IPS-18a (cell line): ENCODE measurements around the gene TMBIM1.

ENCODE experiments used
- H3K27ac ChIP-seq: one replicate; pipeline ENCODE4 v1.5.1; 2013; ENCODE audit warnings: low read length
- H3K27me3 ChIP-seq: one replicate; pipeline ENCODE4 v1.6.1; 2013; ENCODE audit warnings: mild to moderate bottlenecking, low read length; ENCODE audit not compliant: control insufficient read depth, insufficient read depth
- H3K36me3 ChIP-seq: one replicate; pipeline ENCODE4 v1.6.1; 2013; ENCODE audit warnings: low read depth, low read length; ENCODE audit not compliant: control insufficient read depth
- H3K4me1 ChIP-seq: one replicate; pipeline ENCODE4 v1.6.1; 2013; ENCODE audit warnings: low read depth, low read length; ENCODE audit not compliant: control insufficient read depth
- H3K4me3 ChIP-seq: one replicate; pipeline ENCODE4 v1.5.1; 2013; ENCODE audit warnings: low read length
- H3K9ac ChIP-seq: one replicate; pipeline ENCODE4 v1.6.1; 2013; ENCODE audit warnings: mild to moderate bottlenecking, low read length, moderate library complexity
- H3K9me3 ChIP-seq: one replicate; pipeline ENCODE4 v1.6.1; 2013; ENCODE audit warnings: low read depth, low read length; ENCODE audit not compliant: control insufficient read depth

The TMBIM1 gene

DNA sequence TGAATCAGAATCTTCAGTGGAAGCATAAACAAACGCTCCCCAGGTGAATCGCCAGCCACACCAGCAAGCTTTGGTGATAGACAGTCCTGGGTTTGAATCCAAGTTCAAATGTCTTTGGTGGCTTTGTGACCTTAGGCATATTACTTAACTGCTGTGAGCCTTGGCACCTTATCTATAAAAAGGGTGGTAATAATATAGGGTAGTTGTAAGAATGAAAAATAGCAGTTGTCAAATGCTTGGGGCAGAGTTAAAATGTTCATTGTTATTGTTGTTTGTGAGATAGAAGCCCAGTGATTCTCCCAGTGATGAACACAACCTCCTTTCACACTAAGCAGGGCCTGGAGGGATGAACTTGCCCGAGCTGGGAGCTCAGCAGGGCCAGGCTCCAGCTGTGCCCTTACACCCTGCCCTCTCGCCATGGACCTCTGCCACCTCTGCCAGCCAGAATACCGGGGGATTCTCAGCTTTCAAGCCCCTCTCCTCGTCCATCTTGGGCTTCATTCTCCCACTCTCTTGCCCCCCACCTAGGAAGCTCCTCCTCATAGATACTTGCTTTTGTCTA lies 6.1 kb upstream of the TMBIM1 start:
- Histone ChIP-seq H3K27me3 (no peaks in the 10 kb centered on the region), H3K36me3 (no peaks in the 10 kb centered on the region), H3K4me3 (no peak overlapping the region), H3K27ac (no peak overlapping the region), H3K9ac (no peak overlapping the region), H3K9me3 (no peaks in the 10 kb centered on the region), H3K4me1 (peaks cover 3% of the 10 kb centered on the region)

- Histone ChIP-seq H3K9ac (no peak overlapping the region), H3K4me3 (no peak overlapping the region), H3K27ac (no peak overlapping the region), H3K9me3 (no peaks in the 10 kb centered on the region), H3K27me3 (peaks cover 7% of the 10 kb centered on the region), H3K4me1 (peaks cover 12% of the 10 kb centered on the region), H3K36me3 (no peaks in the 10 kb centered on the region)
Measured at GRCh38 chr2:218296847-218297246, 4.5 kb upstream of the TMBIM1 start.

GRCh38 chr2:218296200-218296599 lies 3.9 kb upstream of the TMBIM1 start:
- Histone ChIP-seq H3K9me3 (no peaks in the 10 kb centered on the region), H3K4me3 (no peak overlapping the region), H3K4me1 (peaks cover 15% of the 10 kb centered on the region), H3K27ac (no peak overlapping the region), H3K36me3 (no peaks in the 10 kb centered on the region), H3K27me3 (peaks cover 7% of the 10 kb centered on the region), H3K9ac (no peak overlapping the region)

GRCh38 chr2:218295029-218295428 lies 2.7 kb upstream of the TMBIM1 start:
- H3K27ac ChIP-seq: no peak overlapping the region
- peaks cover 7% of the 10 kb centered on the region for H3K27me3 ChIP-seq
- H3K9ac ChIP-seq: no peak overlapping the region
- no peak overlapping the region for H3K4me3 ChIP-seq
- no peaks in the 10 kb centered on the region for H3K9me3 ChIP-seq
- H3K36me3 ChIP-seq: no peaks in the 10 kb centered on the region
- H3K4me1 ChIP-seq: peaks cover 15% of the 10 kb centered on the region

DNA sequence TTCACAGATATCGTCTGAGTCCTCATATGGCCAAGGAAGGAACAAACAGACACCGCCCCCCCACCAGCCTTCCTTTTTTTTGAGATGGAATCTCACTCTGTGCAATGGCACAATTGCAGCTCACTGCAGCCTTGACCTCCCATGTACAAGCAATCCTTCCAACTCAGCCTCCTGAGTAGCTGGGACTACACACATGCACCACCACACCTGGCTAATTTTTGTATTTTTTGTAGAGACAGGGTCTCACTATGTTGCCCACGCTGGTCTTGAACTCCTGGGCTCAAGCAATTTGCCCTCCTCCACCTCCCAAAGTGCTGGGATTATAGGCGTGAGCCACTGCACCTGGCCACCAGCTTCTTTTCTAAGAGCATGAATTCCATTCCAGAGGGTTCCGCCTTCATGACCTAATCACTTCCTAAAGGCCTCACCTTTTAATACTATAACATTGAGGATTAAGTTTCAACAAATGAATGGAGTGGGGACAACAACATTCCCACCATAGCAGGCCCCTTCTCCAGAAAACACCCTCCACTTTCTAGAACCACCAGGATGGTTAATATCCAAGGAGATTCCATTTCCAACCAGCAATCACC lies 2.2 kb upstream of the TMBIM1 start:
- Histone ChIP-seq H3K9ac (no peak overlapping the region), H3K9me3 (no peaks in the 10 kb centered on the region), H3K27ac (no peak overlapping the region), H3K27me3 (peaks cover 7% of the 10 kb centered on the region), H3K4me3 (no peak overlapping the region), H3K36me3 (no peaks in the 10 kb centered on the region), H3K4me1 (peaks cover 15% of the 10 kb centered on the region)

- Histone ChIP-seq H3K36me3 (no peaks in the 10 kb centered on the region), H3K27ac (no peak overlapping the region), H3K9ac (no peak overlapping the region), H3K9me3 (no peaks in the 10 kb centered on the region), H3K4me1 (peaks cover 15% of the 10 kb centered on the region), H3K4me3 (no peak overlapping the region), H3K27me3 (peaks cover 7% of the 10 kb centered on the region)
Measured at GRCh38 chr2:218293715-218294429, 1.6 kb upstream of the TMBIM1 start.

- Histone ChIP-seq H3K9ac (peak overlapping the region; percentile 31), H3K27me3 (peaks cover 7% of the 10 kb centered on the region), H3K27ac (no peak overlapping the region), H3K4me3 (peak overlapping the region; percentile 65), H3K9me3 (no peaks in the 10 kb centered on the region), H3K4me1 (peaks cover 24% of the 10 kb centered on the region), H3K36me3 (no peaks in the 10 kb centered on the region)
Measured at GRCh38 chr2:218291318-218292047, 820 bp downstream of the TMBIM1 start.

- Histone ChIP-seq H3K27me3 (peaks cover 7% of the 10 kb centered on the region), H3K4me1 (peaks cover 24% of the 10 kb centered on the region), H3K4me3 (no peak overlapping the region), H3K36me3 (no peaks in the 10 kb centered on the region), H3K9me3 (no peaks in the 10 kb centered on the region), H3K9ac (no peak overlapping the region), H3K27ac (no peak overlapping the region)
Measured at GRCh38 chr2:218290316-218291261, 1.7 kb downstream of the TMBIM1 start.

DNA sequence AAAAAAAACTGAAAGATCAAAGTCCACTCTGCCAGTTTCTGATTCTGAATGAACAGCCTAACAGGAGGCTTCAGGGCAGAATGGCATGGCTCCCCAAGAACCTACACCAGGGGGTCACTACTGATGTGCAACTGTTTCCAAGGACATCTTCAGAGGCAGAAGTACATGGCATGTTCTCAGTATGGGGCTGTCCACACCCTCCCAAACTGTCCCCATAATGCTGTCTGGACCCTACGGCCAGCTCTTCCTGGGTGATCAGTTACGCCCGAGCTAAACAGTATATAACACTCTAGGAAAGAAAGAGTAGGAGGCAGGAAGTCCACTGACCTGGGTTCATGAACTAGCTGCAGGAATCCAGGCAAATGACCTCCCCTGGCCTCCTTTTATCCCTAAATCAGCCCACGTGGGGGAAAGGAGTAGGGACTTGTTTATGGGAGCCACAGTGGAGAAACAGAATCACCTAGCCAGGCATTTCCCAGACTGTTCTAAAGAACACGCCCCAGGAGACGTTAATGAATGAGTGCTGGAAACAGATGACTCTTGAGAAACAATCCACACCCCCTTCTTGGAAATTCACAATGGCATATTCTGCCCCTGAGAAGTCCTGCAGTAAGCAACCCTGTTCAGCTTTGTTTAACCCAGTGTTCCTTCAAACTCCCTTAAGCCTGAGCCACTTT lies 2.5 kb downstream of the TMBIM1 start:
- Histone ChIP-seq H3K36me3 (no peaks in the 10 kb centered on the region), H3K4me3 (no peak overlapping the region), H3K9ac (no peak overlapping the region), H3K27me3 (peaks cover 7% of the 10 kb centered on the region), H3K9me3 (no peaks in the 10 kb centered on the region), H3K27ac (no peak overlapping the region), H3K4me1 (peaks cover 21% of the 10 kb centered on the region)

- H3K27ac ChIP-seq: no peak overlapping the region
Measured at GRCh38 chr2:218286570-218287459, 5.5 kb downstream of the TMBIM1 start.

More at GRCh38 chr2:218286570-218287459, 5.5 kb downstream of the TMBIM1 start:
- Histone ChIP-seq H3K36me3 (no peaks in the 10 kb centered on the region), H3K9ac (no peak overlapping the region), H3K4me3 (no peak overlapping the region), H3K4me1 (peaks cover 13% of the 10 kb centered on the region), H3K9me3 (no peaks in the 10 kb centered on the region), H3K27me3 (no peaks in the 10 kb centered on the region)
